ENCODE results near the gene ETV5.
A peak's percentile ranks its signal among the peaks of the same experiment; 100 is the strongest.

Gene ETV5

GRCh38 chr3:186105543-186105942 lies 3.3 kb downstream of the ETV5 start:
- no peak for TF ChIP-seq CTCF (IDR thresholded peaks at IDR 0.05; ENCODE audit: unreplicated experiment in 3 of 3)

GRCh38 chr3:186102687-186103086 lies 6.2 kb downstream of the ETV5 start:
- H3K4me3 Mint-ChIP-seq, result no peak overlapping the region
- H3K9me3 Mint-ChIP-seq, result no peaks in the 10 kb centered on the region
- peaks cover 52% of the 10 kb centered on the region for H3K4me1 Mint-ChIP-seq
- H3K36me3 Mint-ChIP-seq (ENCODE audit: low read depth), result peaks cover 4% of the 10 kb centered on the region
- no peak for TF ChIP-seq CTCF (IDR thresholded peaks at IDR 0.05; ENCODE audit: unreplicated experiment in 3 of 3)
- no peak overlapping the region for H3K27ac Mint-ChIP-seq
- peaks cover 71% of the 10 kb centered on the region for H3K27me3 Mint-ChIP-seq (ENCODE audit: low read depth)

More at GRCh38 chr3:186105543-186105942, 3.3 kb downstream of the ETV5 start:
- H3K9me3 Mint-ChIP-seq, result no peaks in the 10 kb centered on the region
- no peak overlapping the region for H3K27ac Mint-ChIP-seq
- peak overlapping the region; percentile 28 to 60 (median 51) for H3K4me3 Mint-ChIP-seq
- peaks cover 55% of the 10 kb centered on the region for H3K27me3 Mint-ChIP-seq (ENCODE audit: low read depth)
- H3K4me1 Mint-ChIP-seq, result peaks cover 40% of the 10 kb centered on the region
- H3K36me3 Mint-ChIP-seq (ENCODE audit: low read depth), result peaks cover 4% of the 10 kb centered on the region

- Mint-ChIP-seq H3K27ac (no peak overlapping the region), H3K9me3 (no peaks in the 10 kb centered on the region), H3K4me3 (no peak overlapping the region), H3K27me3 (ENCODE audit: low read depth) (peaks cover 54% of the 10 kb centered on the region), H3K4me1 (peaks cover 64% of the 10 kb centered on the region), H3K36me3 (ENCODE audit: low read depth) (peaks cover 4% of the 10 kb centered on the region)
- no peak for TF ChIP-seq CTCF (IDR thresholded peaks at IDR 0.05; ENCODE audit: unreplicated experiment in 3 of 3)
Observed at GRCh38 chr3:186100398-186100797, 8.5 kb downstream of the ETV5 start.

DNA sequence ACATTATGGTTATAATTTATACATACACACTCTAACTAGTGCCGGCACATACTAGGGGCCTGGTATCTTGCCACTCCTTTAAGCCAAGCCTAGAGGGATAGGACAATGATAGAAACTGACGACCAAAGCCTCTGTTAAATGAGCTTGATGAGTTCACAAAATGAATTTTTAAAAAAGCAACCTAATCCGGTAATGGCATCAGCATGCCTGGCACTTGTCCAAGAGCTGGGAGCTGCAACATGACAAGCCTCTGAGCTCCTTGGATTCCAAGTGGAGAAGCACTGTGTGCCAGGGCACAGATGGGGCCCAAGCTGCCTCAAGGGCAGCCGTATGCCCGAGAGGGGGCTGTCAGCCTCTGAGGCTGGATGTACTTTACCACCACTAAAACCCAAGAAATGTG lies 9.7 kb downstream of the ETV5 start:
- TF ChIP-seq CTCF (IDR thresholded peaks at IDR 0.05; ENCODE audit: unreplicated experiment in 3 of 3), result no peak
- Mint-ChIP-seq H3K9me3 (no peaks in the 10 kb centered on the region), H3K4me3 (peak overlapping the region in 2 of 3 experiments; percentile 40 to 79), H3K27me3 (ENCODE audit: low read depth) (peaks cover 53% of the 10 kb centered on the region), H3K4me1 (peaks cover 65% of the 10 kb centered on the region), H3K36me3 (ENCODE audit: low read depth) (peaks cover 5% of the 10 kb centered on the region), H3K27ac (peak overlapping the region; percentile 21 to 78 (median 26))

DNA sequence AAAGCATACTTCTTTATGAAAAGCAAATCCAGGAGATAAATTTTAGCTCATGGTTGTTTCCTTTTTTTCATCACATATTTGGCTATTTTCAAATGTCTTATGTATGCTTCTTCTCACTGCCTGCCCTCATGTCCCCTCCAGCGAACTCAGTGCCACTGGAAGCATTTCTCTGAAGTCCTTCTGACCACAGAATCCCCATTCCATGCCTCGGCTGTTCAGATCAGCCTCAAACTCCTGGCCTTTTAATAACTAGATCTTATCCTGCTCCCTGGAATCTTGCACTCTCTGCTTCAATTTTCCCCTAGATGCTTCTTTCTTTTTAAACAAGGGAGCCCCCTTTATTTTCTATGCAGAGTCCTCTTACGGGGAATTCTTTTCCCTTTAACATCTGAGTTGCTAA lies 10.1 kb downstream of the ETV5 start:
- no peaks in the 10 kb centered on the region for H3K9me3 Mint-ChIP-seq
- peaks cover 48% of the 10 kb centered on the region for H3K27me3 Mint-ChIP-seq (ENCODE audit: low read depth)
- peak overlapping the region; percentile 21 to 78 (median 26) for H3K27ac Mint-ChIP-seq
- TF ChIP-seq CTCF (IDR thresholded peaks at IDR 0.05; ENCODE audit: unreplicated experiment in 3 of 3), result no peak
- peak overlapping the region; percentile 40 to 81 (median 79) for H3K4me3 Mint-ChIP-seq
- peaks cover 7% of the 10 kb centered on the region for H3K36me3 Mint-ChIP-seq (ENCODE audit: low read depth)
- peaks cover 60% of the 10 kb centered on the region for H3K4me1 Mint-ChIP-seq

DNA sequence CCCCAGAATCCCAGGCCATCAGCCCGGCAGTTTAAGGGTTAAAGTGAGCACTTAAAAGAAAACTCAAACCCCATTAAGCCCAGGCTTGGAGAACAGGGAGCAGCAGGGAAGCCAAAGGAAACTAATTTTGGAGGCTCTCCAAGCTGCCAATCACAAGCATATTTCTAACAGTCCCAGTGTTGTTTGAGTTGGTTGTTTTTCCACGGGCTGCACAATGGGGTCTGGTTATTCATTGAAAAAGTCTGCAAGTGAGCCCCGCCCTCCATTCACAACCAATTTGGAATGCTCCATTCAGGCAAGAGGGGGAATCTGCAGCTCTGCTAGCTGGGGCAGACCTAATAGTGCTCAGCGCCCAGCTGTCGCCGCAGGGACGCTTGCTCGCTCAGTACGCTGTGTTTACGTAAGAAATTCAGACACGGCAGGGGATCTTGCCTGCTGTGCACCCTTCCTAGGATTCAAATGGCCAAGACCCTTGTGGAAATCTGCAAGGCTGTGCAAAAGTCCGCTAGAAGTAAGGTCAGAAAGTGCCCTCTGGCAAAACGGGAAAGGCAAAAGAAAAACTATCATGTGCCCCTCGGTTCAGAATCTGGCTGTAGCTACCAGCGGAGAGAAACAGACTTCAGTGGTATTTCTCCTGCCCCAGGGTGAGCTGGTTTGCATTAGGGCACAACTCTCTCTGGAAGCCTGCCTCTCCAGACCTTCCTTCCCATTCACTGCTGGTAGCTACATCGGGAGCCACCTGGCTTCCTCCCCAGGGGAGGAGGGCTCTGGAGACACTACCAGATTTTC lies 11.0 kb downstream of the ETV5 start:
- Mint-ChIP-seq H3K4me1 (peaks cover 53% of the 10 kb centered on the region), H3K36me3 (ENCODE audit: low read depth) (peaks cover 7% of the 10 kb centered on the region), H3K27me3 (ENCODE audit: low read depth) (peaks cover 46% of the 10 kb centered on the region), H3K9me3 (no peaks in the 10 kb centered on the region), H3K4me3 (peak overlapping the region; percentile 79 to 82 (median 81)), H3K27ac (peak overlapping the region; percentile 68 to 78 (median 74))
- TF ChIP-seq CTCF (IDR thresholded peaks at IDR 0.05; ENCODE audit: unreplicated experiment in 3 of 3), result no peak
